HepG2 (cell line): ENCODE data around the gene PCP4L1. TPM values are rescaled to one million over a fixed set of nuclear protein-coding genes. Genes with fewer than 3 reads are reported as not detected.

Experiments
- ARID4A ChIP-seq: sonication (generic); formaldehyde crosslinking; IDR thresholded peaks from 2 replicates; pipeline ENCODE4 v1.5.0; 2020; ENCODE audit warnings: mild to moderate bottlenecking, missing genetic modification reagents, borderline replicate concordance
- ATF6 ChIP-seq: sonication (generic); formaldehyde crosslinking; conservative IDR thresholded peaks from 2 replicates; pipeline ENCODE4 v1.4.0; 2020; ENCODE audit warnings: missing genetic modification reagents
- CEBPB ChIP-seq: IDR thresholded peaks from 2 replicates; pipeline ENCODE4 v1.6.1; 2011; ENCODE audit warnings: low read depth, low read length, improper control_type of control experiment, borderline replicate concordance
- IKZF5 ChIP-seq: IDR thresholded peaks from 2 replicates; pipeline ENCODE4 v1.6.1; 2018; ENCODE audit warnings: missing genetic modification reagents, mild to moderate bottlenecking, missing compliant biosample characterization
- KAT2B ChIP-seq: fragments of 150-350 bp; IDR thresholded peaks from 2 replicates; pipeline ENCODE4 v1.6.1; 2014; ENCODE audit warnings: low read depth, low read length, borderline replicate concordance
- KAT8 ChIP-seq: IDR thresholded peaks from 2 replicates; pipeline ENCODE4 v1.6.1; 2016; ENCODE audit warnings: missing genetic modification reagents, missing compliant biosample characterization
- KIAA2018 ChIP-seq: sonication (generic); formaldehyde crosslinking; IDR thresholded peaks from 2 replicates; pipeline ENCODE4 v1.5.0; 2020; ENCODE audit warnings: mild to moderate bottlenecking, missing genetic modification reagents, borderline replicate concordance
- MYC ChIP-seq: sonication (generic); formaldehyde crosslinking; IDR thresholded peaks from 2 replicates; pipeline ENCODE4 v1.9.0; 2021; ENCODE audit warnings: missing genetic modification reagents, borderline replicate concordance
- POLR2A ChIP-seq, 2 experiments: IDR thresholded peaks; 2 replicates each; pipeline ENCODE4 v1.6.1; 2011; ENCODE audit warnings: low read depth in 2 of 2, low read length in 2 of 2, mild to moderate bottlenecking in 1 of 2, moderate library complexity in 1 of 2; ENCODE audit not compliant: insufficient read depth in 1 of 2
- WIZ ChIP-seq: sonication (generic); formaldehyde crosslinking; IDR thresholded peaks from 2 replicates; pipeline ENCODE4 v1.5.1; 2020; ENCODE audit warnings: mild to moderate bottlenecking, missing genetic modification reagents
- ZFP36L2 ChIP-seq: sonication (generic); formaldehyde crosslinking; IDR thresholded peaks from 2 replicates; pipeline ENCODE4 v1.4.0; 2020; ENCODE audit warnings: missing genetic modification reagents
- ZNF160 ChIP-seq: sonication (generic); formaldehyde crosslinking; IDR thresholded peaks from 2 replicates; pipeline ENCODE4 v1.8.0; 2022; ENCODE audit warnings: mild to moderate bottlenecking, inconsistent platforms, missing genetic modification reagents
- ZNF232 ChIP-seq: sonication (generic); formaldehyde crosslinking; IDR thresholded peaks from 2 replicates; pipeline ENCODE4 v1.4.0; 2020; ENCODE audit warnings: missing genetic modification reagents, borderline replicate concordance
- ZNF264 ChIP-seq: sonication (generic); formaldehyde crosslinking; IDR thresholded peaks from 2 replicates; pipeline ENCODE4 v1.4.0; 2020; ENCODE audit warnings: missing genetic modification reagents
- polyA plus RNA-seq, 8 experiments: library from polyadenylated mRNA; depleted of rRNA in 3 of 8; stranded (reverse) in 7 of 8; unstranded in 1 of 8; fragments of >200 nt; fragmentation: Illumina TruSeq in 4 of 8; extraction: Trizol in 4 of 8; gene quantifications; 2 replicates each; pipeline versions ENCODE4 v1.2.1 to v1.2.3, GENCODE V29; 2011 to 2016; ENCODE audit warnings: low read depth in 4 of 8, missing spikeins in 1 of 8, mixed read lengths in 1 of 8; ENCODE audit not compliant: insufficient read depth in 1 of 8
- total RNA-seq, 5 experiments: library from RNA; depleted of rRNA; stranded (reverse); fragments of >200 nt; fragmentation: Illumina TruSeq; extraction: Trizol; gene quantifications; 2 replicates each; pipeline ENCODE4 v1.2.3, GENCODE V29; 2016; ENCODE audit warnings: low read depth in 1 of 5

Gene PCP4L1
- total and polyA plus RNA-seq, 2 of the 13 experiments (the other 11 are each of a cell fraction or from before 2014, with no cell fraction given): 0.28 TPM; not detected in 1

- TF ChIP-seq ATF6 (CRISPR knock-in tag) (no peak), ZNF264 (CRISPR knock-in tag) (no peak), MYC (peak; percentile 23; the same call in 1 of the 2 replicates), POLR2A (IDR thresholded peaks at IDR 0.05; ENCODE audit: insufficient read depth in 1 of 2, low read depth in 2 of 2, low read length in 2 of 2) (no peak), ZNF232 (CRISPR knock-in tag) (no peak), KAT2B (no peak), KAT8 (CRISPR knock-in tag) (peak; percentile 35; the same call in 1 of the 2 replicates), CEBPB (no peak), IKZF5 (CRISPR knock-in tag) (peak; percentile 29; the same call in 1 of the 2 replicates), ZNF160 (CRISPR knock-in tag) (no peak), ARID4A (CRISPR knock-in tag) (no peak; the same call in 1 of the 2 replicates), KIAA2018 (CRISPR knock-in tag) (no peak), ZFP36L2 (CRISPR knock-in tag) (no peak), WIZ (no peak)
These were observed 31.2 kb upstream of the PCP4L1 start (continued) for GRCh38 chr1:161227196-161227871.
